22Rv1 (cell line): ENCODE measurements around the gene SST.

ENCODE experiments used
- H3K27ac ChIP-seq: fragments of 450-650 bp; 2 replicates; pipeline ENCODE4 v1.5.1; 2017
- CTCF ChIP-seq: fragments of 450-650 bp; IDR thresholded peaks from 2 replicates; pipeline ENCODE4 v1.5.1; 2017; ENCODE audit warnings: mild to moderate bottlenecking
- ZFX ChIP-seq: fragments of 450-650 bp; IDR thresholded peaks from 2 replicates; pipeline ENCODE4 v1.6.1; 2017; ENCODE audit warnings: antibody characterized with exemption, borderline replicate concordance

The SST gene

GRCh38 chr3:187679638-187680396 is 9.6 kb upstream of the SST start:
- TF ChIP-seq ZFX (no peak), CTCF (peak; percentile 84)
- no peak overlapping the region for H3K27ac ChIP-seq

GRCh38 chr3:187678726-187679268 is 8.6 kb upstream of the SST start:
- TF ChIP-seq CTCF (peak; percentile 42), ZFX (no peak)
- no peak overlapping the region for H3K27ac ChIP-seq

GRCh38 chr3:187677604-187678003 is 7.4 kb upstream of the SST start:
- TF ChIP-seq ZFX = no peak
- TF ChIP-seq CTCF = no peak
- H3K27ac ChIP-seq = no peak overlapping the region

GRCh38 chr3:187673012-187673411 is 2.8 kb upstream of the SST start:
- H3K27ac ChIP-seq = no peak overlapping the region
- TF ChIP-seq CTCF = no peak
- TF ChIP-seq ZFX = no peak

GRCh38 chr3:187667526-187667925 is 2.7 kb downstream of the SST start:
- TF ChIP-seq CTCF = no peak
- TF ChIP-seq ZFX = no peak

GRCh38 chr3:187665764-187666402 is 4.3 kb downstream of the SST start:
- TF ChIP-seq CTCF (no peak), ZFX (no peak)
- no peak overlapping the region for H3K27ac ChIP-seq

More at GRCh38 chr3:187667526-187667925, 2.7 kb downstream of the SST start:
- no peak overlapping the region for H3K27ac ChIP-seq

- TF ChIP-seq ZFX (no peak), CTCF (no peak)
- no peak overlapping the region for H3K27ac ChIP-seq
These were observed 5.2 kb downstream of the SST start for GRCh38 chr3:187665010-187665409.
